ENCODE results near the gene MAMDC2.

Gene MAMDC2

DNA sequence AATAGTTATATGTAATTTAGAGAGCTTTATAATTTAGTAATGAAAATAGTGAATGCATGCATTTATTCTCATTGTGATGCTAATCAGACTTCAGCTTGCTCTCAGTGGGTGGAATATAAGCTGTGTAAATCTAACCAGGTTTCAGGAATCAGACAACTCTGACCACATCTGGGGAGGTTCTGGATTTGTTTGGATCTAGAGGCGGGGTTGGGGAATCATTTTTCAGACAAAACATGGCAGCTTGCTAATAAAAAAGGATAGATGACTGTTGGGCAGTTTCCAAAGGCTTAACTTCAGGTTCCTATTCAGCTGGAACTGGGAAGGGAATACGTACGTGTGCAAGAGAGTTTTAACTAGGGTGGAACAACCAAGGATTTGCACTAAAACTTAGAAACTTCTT is 43.2 kb upstream of the MAMDC2 start:
- WGBS (ENCODE audit: extremely low coverage, insufficient coverage, low lambda C conversion rate), result no CpG with 5 or more reads among the region's 3 CpGs
- Histone ChIP-seq H3K79me2 (ENCODE audit: control insufficient read depth, insufficient read depth, low read length) (no peaks in the 10 kb centered on the region), H3K27me3 (ENCODE audit: insufficient read depth, low read length, poor library complexity) (no peaks in the 10 kb centered on the region), H4K5ac (ENCODE audit: low read length) (no peak overlapping the region), H3K4me3 (ENCODE audit: low read length) (no peak overlapping the region), H4K8ac (ENCODE audit: low read depth, low read length) (no peak overlapping the region), H3K79me1 (ENCODE audit: low read length) (no peaks in the 10 kb centered on the region), H3K56ac (ENCODE audit: low read length) (no peak overlapping the region), H3K9ac (ENCODE audit: low read length) (no peak overlapping the region), H2BK120ac (ENCODE audit: low read depth, low read length) (no peak overlapping the region), H3K27ac (ENCODE audit: low read depth, low read length) (no peak overlapping the region), H3K23ac (ENCODE audit: low read length) (no peak overlapping the region), H2AK5ac (ENCODE audit: low read length) (no peak overlapping the region), H2BK15ac (replicated peaks; ENCODE audit: low read depth) (no peak overlapping the region), H2BK5ac (ENCODE audit: low read length) (no peak overlapping the region), H3K36me3 (ENCODE audit: control insufficient read depth, insufficient read depth, low read length) (no peaks in the 10 kb centered on the region), H3K18ac (ENCODE audit: low read length) (no peak overlapping the region), H3K4me1 (ENCODE audit: control insufficient read depth, low read depth, low read length) (no peaks in the 10 kb centered on the region), H3K4me2 (ENCODE audit: low read length) (no peak overlapping the region), H3K4ac (ENCODE audit: low read depth, low read length) (no peak overlapping the region)
- no peak for DNase-seq

DNA sequence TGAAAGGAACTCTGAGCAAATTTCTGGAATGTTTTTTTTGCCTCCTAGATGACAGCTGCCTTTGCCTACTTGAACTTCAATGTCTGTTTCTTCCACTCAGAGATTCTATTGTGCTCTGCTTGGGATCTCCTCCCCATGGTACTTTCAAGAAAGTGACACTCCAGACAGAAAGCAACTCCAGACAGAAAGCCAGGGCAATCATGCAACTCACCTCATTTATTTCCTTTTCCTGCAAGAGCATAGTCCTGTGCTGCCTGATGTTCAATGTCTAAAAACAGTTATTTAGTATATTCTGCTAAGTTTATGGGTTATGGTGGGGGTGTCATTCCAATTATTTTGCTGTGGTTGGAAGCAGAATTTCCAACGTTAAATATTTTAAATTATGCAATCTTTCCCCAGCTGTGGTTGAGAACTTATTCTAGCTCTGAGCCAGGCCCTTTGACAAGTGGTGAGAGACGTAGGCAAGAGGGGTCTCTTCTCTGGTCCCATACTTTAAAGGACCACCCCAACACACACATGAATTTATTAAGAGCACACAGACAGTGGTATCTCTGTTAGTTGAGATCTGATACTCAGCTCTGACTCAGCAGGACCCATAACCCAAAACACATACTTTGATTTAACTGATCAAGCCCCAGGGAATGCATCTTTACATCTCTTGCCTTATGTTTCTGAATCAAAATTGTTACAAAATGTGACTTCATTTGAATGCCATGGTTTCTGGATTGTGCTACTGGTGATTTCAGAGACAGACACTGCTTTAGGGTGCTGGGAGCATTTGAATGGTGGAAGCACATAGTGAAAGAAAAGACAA is 39.5 kb upstream of the MAMDC2 start:
- no peak overlapping the region for H2BK120ac ChIP-seq (ENCODE audit: low read depth, low read length)
- H2AK5ac ChIP-seq (ENCODE audit: low read length), result no peak overlapping the region
- H2BK5ac ChIP-seq (ENCODE audit: low read length), result no peak overlapping the region
- no peaks in the 10 kb centered on the region for H3K79me1 ChIP-seq (ENCODE audit: low read length)
- no peak overlapping the region for H3K27ac ChIP-seq (ENCODE audit: low read depth, low read length)
- H4K5ac ChIP-seq (ENCODE audit: low read length), result no peak overlapping the region
- no peak overlapping the region for H3K9ac ChIP-seq (ENCODE audit: low read length)
- H3K36me3 ChIP-seq (ENCODE audit: control insufficient read depth, insufficient read depth, low read length), result no peaks in the 10 kb centered on the region
- H4K8ac ChIP-seq (ENCODE audit: low read depth, low read length), result no peak overlapping the region
- H3K4me2 ChIP-seq (ENCODE audit: low read length), result no peak overlapping the region
- H3K56ac ChIP-seq (ENCODE audit: low read length), result no peak overlapping the region
- no peak overlapping the region for H3K18ac ChIP-seq (ENCODE audit: low read length)
- H3K79me2 ChIP-seq (ENCODE audit: control insufficient read depth, insufficient read depth, low read length), result no peaks in the 10 kb centered on the region
- no peak overlapping the region for H3K4ac ChIP-seq (ENCODE audit: low read depth, low read length)
- H2BK15ac ChIP-seq (replicated peaks; ENCODE audit: low read depth), result no peak overlapping the region
- H3K4me3 ChIP-seq (ENCODE audit: low read length), result no peak overlapping the region
- no peaks in the 10 kb centered on the region for H3K4me1 ChIP-seq (ENCODE audit: control insufficient read depth, low read depth, low read length)
- H3K27me3 ChIP-seq (ENCODE audit: insufficient read depth, low read length, poor library complexity), result no peaks in the 10 kb centered on the region
- no peak for DNase-seq
- WGBS (ENCODE audit: extremely low coverage, insufficient coverage, low lambda C conversion rate), result no CpG with 5 or more reads among the region's 2 CpGs
- no peak overlapping the region for H3K23ac ChIP-seq (ENCODE audit: low read length)

DNA sequence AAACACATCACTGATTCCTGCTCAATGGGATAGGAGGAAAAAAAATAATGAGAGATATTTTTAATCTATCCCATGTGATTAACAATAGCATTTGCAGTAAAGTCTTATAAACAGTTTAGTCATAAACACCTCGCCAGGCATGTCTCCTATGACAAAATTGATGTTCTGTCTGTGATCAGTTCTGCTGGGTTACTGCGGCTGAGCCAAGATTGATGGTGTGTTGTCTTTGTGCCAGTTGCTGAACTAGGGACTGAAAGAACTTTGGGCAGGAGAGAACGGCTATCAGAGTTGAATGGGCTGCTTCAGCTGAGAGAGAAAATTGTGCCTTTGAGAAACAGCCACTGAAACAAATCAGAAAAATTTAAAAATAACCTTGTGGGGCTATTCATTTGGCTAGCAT is 37.3 kb upstream of the MAMDC2 start:
- Histone ChIP-seq H3K27me3 (ENCODE audit: insufficient read depth, low read length, poor library complexity) (no peaks in the 10 kb centered on the region), H3K79me2 (ENCODE audit: control insufficient read depth, insufficient read depth, low read length) (no peaks in the 10 kb centered on the region), H3K56ac (ENCODE audit: low read length) (no peak overlapping the region), H2BK120ac (ENCODE audit: low read depth, low read length) (no peak overlapping the region), H3K4me1 (ENCODE audit: control insufficient read depth, low read depth, low read length) (no peaks in the 10 kb centered on the region), H3K79me1 (ENCODE audit: low read length) (no peaks in the 10 kb centered on the region), H3K9ac (ENCODE audit: low read length) (no peak overlapping the region), H3K4me3 (ENCODE audit: low read length) (no peak overlapping the region), H3K4ac (ENCODE audit: low read depth, low read length) (no peak overlapping the region), H4K5ac (ENCODE audit: low read length) (no peak overlapping the region), H3K27ac (ENCODE audit: low read depth, low read length) (no peak overlapping the region), H4K8ac (ENCODE audit: low read depth, low read length) (no peak overlapping the region), H2AK5ac (ENCODE audit: low read length) (no peak overlapping the region), H2BK5ac (ENCODE audit: low read length) (no peak overlapping the region), H3K23ac (ENCODE audit: low read length) (no peak overlapping the region), H3K4me2 (ENCODE audit: low read length) (no peak overlapping the region), H3K18ac (ENCODE audit: low read length) (no peak overlapping the region), H3K36me3 (ENCODE audit: control insufficient read depth, insufficient read depth, low read length) (no peaks in the 10 kb centered on the region), H2BK15ac (replicated peaks; ENCODE audit: low read depth) (no peak overlapping the region)
- no CpG with 5 or more reads among the region's 3 CpGs for WGBS (ENCODE audit: extremely low coverage, insufficient coverage, low lambda C conversion rate)
- no peak for DNase-seq

DNA sequence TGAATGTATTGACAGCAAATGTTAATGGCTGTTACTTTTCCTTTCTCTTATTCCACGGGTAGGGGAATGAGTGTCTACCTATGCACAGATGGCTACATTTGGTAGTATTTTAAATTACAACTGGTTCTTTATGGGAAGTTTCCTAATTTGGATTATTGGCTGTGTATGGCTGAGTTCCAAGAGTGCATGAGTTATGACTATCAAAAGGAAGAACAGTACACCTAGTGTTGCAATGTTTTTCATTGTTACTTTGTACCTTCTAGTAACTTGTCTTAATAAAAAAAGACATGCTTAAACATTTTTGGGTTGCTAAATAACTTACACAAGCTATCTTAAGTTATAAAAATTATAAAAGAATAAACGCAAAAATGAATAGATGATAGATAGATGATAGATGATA is 35.8 kb upstream of the MAMDC2 start:
- Histone ChIP-seq H3K4ac (ENCODE audit: low read depth, low read length) (no peak overlapping the region), H2AK5ac (ENCODE audit: low read length) (no peak overlapping the region), H2BK15ac (replicated peaks; ENCODE audit: low read depth) (no peak overlapping the region), H3K79me1 (ENCODE audit: low read length) (no peaks in the 10 kb centered on the region), H2BK120ac (ENCODE audit: low read depth, low read length) (no peak overlapping the region), H4K5ac (ENCODE audit: low read length) (no peak overlapping the region), H2BK5ac (ENCODE audit: low read length) (no peak overlapping the region), H3K9ac (ENCODE audit: low read length) (no peak overlapping the region), H3K56ac (ENCODE audit: low read length) (no peak overlapping the region), H4K8ac (ENCODE audit: low read depth, low read length) (no peak overlapping the region), H3K18ac (ENCODE audit: low read length) (no peak overlapping the region), H3K4me3 (ENCODE audit: low read length) (no peak overlapping the region), H3K79me2 (ENCODE audit: control insufficient read depth, insufficient read depth, low read length) (no peaks in the 10 kb centered on the region), H3K27me3 (ENCODE audit: insufficient read depth, low read length, poor library complexity) (no peaks in the 10 kb centered on the region), H3K23ac (ENCODE audit: low read length) (no peak overlapping the region), H3K4me2 (ENCODE audit: low read length) (no peak overlapping the region), H3K36me3 (ENCODE audit: control insufficient read depth, insufficient read depth, low read length) (no peaks in the 10 kb centered on the region), H3K27ac (ENCODE audit: low read depth, low read length) (no peak overlapping the region), H3K4me1 (ENCODE audit: control insufficient read depth, low read depth, low read length) (no peaks in the 10 kb centered on the region)
- DNase-seq, result no peak
- no CpG with 5 or more reads among the region's 2 CpGs for WGBS (ENCODE audit: extremely low coverage, insufficient coverage, low lambda C conversion rate)

DNA sequence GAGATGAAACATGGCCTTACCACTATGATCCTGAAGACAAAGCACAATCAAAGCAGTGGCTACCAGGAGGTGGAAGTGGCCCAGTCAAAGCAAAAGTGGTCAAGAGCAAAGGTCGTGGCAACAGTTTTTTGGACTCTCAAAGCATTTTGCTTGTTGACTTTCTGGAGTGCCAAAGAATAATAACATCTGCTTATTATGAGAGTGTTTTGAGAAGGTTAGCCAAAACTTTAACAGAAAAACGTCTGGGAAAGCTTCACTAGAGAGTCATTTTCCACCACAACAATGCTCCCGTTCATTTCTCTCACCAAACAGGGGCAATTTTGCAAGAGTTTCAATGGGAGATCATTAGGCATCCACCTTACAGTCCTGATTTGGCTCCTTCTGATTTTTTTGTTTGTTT is 33.6 kb upstream of the MAMDC2 start:
- Histone ChIP-seq H3K27me3 (ENCODE audit: insufficient read depth, low read length, poor library complexity) (no peaks in the 10 kb centered on the region), H4K5ac (ENCODE audit: low read length) (no peak overlapping the region)
- no CpG with 5 or more reads among the region's 3 CpGs for WGBS (ENCODE audit: extremely low coverage, insufficient coverage, low lambda C conversion rate)

DNA sequence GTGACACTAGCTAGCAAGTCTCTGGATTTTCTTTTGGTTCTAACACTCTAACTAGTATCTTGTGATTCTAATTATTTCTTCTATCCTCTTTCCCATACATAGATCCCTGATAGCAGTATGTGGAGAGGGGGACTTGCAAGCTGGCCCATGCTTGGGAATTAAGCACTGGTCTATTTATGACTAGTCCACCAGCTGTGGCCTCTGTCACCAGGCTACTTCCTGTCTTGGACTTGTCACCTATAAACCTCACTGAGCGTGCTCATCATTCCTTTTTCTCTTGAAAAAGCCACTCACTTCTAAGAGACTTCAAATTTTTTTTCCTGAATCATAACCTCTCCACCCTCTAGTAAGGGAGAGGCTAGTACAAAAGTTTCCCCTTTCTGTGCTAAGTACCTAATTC is 32.3 kb upstream of the MAMDC2 start:
- no CpG with 5 or more reads among the region's 1 CpG for WGBS (ENCODE audit: extremely low coverage, insufficient coverage, low lambda C conversion rate)
- Histone ChIP-seq H3K79me2 (ENCODE audit: control insufficient read depth, insufficient read depth, low read length) (no peaks in the 10 kb centered on the region), H4K8ac (ENCODE audit: low read depth, low read length) (no peak overlapping the region), H3K4me2 (ENCODE audit: low read length) (no peak overlapping the region), H3K4me3 (ENCODE audit: low read length) (no peak overlapping the region), H2AK5ac (ENCODE audit: low read length) (no peak overlapping the region), H3K56ac (ENCODE audit: low read length) (no peak overlapping the region), H3K79me1 (ENCODE audit: low read length) (no peaks in the 10 kb centered on the region), H3K23ac (ENCODE audit: low read length) (no peak overlapping the region), H3K4ac (ENCODE audit: low read depth, low read length) (no peak overlapping the region), H3K4me1 (ENCODE audit: control insufficient read depth, low read depth, low read length) (no peaks in the 10 kb centered on the region), H2BK120ac (ENCODE audit: low read depth, low read length) (no peak overlapping the region), H2BK15ac (replicated peaks; ENCODE audit: low read depth) (no peak overlapping the region), H3K18ac (ENCODE audit: low read length) (no peak overlapping the region), H3K36me3 (ENCODE audit: control insufficient read depth, insufficient read depth, low read length) (no peaks in the 10 kb centered on the region), H3K27me3 (ENCODE audit: insufficient read depth, low read length, poor library complexity) (no peaks in the 10 kb centered on the region), H3K27ac (ENCODE audit: low read depth, low read length) (no peak overlapping the region), H3K9ac (ENCODE audit: low read length) (no peak overlapping the region), H2BK5ac (ENCODE audit: low read length) (no peak overlapping the region), H4K5ac (ENCODE audit: low read length) (no peak overlapping the region)
- DNase-seq, result no peak

More for the DNA sequence above, 33.6 kb upstream of the MAMDC2 start:
- Histone ChIP-seq H2BK120ac (ENCODE audit: low read depth, low read length) (no peak overlapping the region), H3K27ac (ENCODE audit: low read depth, low read length) (no peak overlapping the region), H3K9ac (ENCODE audit: low read length) (no peak overlapping the region), H3K4me3 (ENCODE audit: low read length) (no peak overlapping the region), H3K79me1 (ENCODE audit: low read length) (no peaks in the 10 kb centered on the region), H2AK5ac (ENCODE audit: low read length) (no peak overlapping the region), H3K4ac (ENCODE audit: low read depth, low read length) (no peak overlapping the region), H3K18ac (ENCODE audit: low read length) (no peak overlapping the region), H3K56ac (ENCODE audit: low read length) (no peak overlapping the region), H3K23ac (ENCODE audit: low read length) (no peak overlapping the region), H2BK5ac (ENCODE audit: low read length) (no peak overlapping the region), H3K4me1 (ENCODE audit: control insufficient read depth, low read depth, low read length) (no peaks in the 10 kb centered on the region), H4K8ac (ENCODE audit: low read depth, low read length) (no peak overlapping the region), H3K79me2 (ENCODE audit: control insufficient read depth, insufficient read depth, low read length) (no peaks in the 10 kb centered on the region), H3K4me2 (ENCODE audit: low read length) (no peak overlapping the region), H3K36me3 (ENCODE audit: control insufficient read depth, insufficient read depth, low read length) (no peaks in the 10 kb centered on the region), H2BK15ac (replicated peaks; ENCODE audit: low read depth) (no peak overlapping the region)
- no peak for DNase-seq
